Activated CD4-positive, alpha-beta T cell treated with anti-CD3 and anti-CD28 coated beads for 48 hours (primary cell): Measurements from ENCODE around the gene SIAH2.
"Not testable (repeated sequence)": the region's sequence is repeated elsewhere in the genome, so short reads cannot be mapped to it uniquely, and the experiment has no call there.

Experiments
- DNase-seq: peaks from one replicate; pipeline ENCODE4 v3.0.0-alpha.2; 2020

SIAH2 gene, protein sequence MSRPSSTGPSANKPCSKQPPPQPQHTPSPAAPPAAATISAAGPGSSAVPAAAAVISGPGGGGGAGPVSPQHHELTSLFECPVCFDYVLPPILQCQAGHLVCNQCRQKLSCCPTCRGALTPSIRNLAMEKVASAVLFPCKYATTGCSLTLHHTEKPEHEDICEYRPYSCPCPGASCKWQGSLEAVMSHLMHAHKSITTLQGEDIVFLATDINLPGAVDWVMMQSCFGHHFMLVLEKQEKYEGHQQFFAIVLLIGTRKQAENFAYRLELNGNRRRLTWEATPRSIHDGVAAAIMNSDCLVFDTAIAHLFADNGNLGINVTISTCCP

DNA sequence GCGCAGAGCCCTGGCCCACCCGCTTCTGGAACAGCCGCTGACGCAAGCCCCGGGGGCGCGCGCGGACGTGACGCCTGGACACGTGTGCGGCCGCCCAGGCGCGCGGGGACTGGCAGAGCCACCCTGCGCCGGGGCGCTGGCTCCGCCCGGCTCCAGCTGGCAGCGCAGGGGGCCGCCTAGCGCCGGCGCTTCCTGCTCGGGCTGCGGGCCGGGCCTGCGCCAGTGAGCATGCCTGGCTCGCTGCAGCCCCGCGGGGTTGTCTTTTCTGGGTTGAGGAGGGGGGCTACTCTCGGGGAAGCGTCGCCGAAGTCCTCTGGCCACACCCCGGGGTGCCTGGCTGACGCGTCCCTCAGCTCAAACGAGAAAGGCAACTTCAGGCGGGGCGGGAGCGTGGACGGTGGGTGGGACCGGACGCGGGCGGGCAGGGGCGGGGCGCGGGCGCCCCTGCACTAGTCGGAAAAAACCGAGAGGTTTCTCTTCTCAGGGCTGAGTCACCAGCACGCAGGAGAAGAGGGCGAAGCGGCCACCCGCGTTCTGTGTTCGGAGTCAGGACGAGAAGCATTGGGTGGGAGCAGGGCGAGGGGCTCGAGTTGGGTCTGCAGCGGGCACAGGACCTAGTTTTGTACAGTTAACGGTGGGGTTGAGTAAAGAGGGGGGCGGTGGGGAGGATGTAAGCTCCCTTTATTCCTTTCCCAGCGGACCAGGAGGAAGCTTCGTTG is at the start of gene SIAH2:
TSS of gene SIAH2 (minus strand) at position 48 of the 719 bp plus-strand sequence. CDS start 320 bp downstream, outside the sequence.
- peak; percentile 95 for DNase-seq

DNA sequence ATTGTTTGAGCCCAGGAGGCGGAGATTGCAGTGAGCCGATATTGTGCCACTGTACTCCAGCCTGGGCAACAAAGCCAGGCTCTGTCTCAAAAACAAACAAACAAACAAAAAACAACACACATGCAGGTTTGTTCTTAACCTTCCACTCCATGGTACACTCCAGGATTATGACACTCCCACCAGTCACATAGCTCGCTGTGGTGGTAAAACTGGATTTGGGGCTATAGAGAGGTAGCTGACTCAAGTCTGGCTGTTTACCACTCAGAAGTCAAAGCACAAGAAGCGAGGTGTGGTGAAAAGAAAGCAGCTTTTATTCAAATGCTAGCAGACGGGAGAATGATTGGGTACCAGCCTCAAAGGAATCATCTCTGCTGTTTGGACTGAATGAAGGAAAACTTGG is 49.0 kb upstream of the SIAH2 start:
- DNase-seq, result no peak

DNA sequence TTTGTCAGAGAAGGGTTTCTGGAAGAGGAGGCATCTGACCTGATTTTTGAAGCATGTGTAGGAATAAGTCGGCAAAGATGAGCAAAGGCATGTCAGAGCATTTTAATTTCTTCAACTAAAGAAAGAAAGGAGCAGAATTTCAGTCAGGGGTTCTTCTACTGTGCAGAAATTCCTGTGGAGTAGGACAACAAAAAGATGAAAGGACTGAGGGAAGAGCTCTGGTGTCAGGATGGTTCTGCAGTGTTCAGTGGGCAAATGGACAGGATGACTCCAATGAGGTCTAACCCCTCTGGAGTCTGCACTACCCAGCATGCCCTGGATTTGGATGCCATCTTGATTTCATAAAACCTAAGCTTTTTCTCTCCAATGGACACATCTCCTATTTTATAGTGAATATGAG is 47.7 kb upstream of the SIAH2 start:
- no peak for DNase-seq

DNA sequence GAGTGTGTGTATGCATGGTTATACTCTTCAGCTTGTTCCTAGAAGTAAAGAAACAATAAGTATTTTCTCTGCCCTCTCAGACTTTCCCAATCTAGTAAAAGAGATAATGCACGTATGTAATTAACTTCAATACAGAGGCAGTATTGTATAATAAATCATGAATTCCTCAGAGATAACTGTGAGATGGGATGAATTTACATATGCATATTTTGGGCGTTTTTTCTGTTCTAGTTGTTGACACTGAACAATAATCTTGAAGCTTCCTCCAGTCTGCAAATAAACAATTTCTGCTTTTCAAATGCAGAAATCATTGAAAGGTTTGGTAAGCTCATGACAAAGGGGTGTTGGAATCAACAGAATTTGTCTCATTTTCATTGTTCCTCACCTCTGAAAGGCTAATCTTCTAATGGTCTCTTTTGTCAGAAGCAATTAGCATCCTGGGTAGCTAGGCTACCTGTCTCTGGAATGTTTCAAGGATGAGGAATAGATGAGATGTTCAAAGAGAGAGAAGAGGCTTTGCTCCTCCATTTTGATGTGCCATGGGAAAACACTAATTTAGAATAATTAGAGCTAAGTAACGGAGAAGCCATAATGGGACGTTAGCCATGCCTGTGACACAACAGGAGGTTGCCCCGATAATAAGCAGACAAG is 43.3 kb upstream of the SIAH2 start:
- DNase-seq, result no peak

DNA sequence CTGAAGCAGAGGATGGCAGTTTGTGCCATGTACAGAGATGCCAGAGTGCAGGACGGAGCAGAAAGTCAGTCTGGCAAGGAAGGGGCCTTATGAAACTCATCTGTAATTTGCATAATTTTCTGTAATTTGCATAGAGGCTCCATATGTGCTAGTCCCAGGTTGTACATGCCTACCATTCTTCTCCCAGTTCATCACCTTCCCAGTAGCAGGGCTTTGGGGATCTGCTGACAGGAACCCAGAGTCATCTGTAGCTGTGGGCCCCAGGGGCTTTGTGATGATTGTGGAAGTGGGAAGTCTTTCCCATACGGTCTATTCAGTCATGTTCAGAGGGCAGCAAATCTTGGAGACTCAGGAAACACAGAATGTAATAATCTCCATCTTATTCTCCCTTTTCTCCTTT is 42.4 kb upstream of the SIAH2 start:
- DNase-seq, result no peak

DNA sequence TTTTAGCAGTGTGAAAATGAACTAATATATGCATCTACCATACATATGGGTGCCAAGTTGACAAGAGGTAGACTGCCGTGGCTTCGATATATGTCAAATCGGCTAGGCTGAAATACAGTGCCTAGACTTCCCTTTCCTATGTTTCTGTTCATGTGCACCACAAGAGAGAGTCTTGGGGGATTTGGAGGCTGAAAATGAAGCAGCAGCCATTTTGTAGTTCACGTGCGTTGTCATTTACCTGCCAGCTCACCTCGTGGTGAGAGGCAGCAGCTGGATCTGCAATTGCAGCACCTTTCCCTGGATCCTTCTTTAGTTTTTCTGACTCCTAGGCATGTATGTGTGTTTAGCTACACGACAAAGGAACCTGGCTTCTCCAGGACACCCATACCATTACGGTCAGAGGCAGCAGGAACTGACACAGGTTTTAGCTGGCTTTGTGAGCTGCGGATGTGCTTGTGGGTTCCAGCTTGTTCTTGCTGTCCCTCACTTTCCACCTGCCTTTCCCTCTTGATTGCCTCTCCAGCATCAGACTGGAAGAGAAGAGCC is 40.5 kb upstream of the SIAH2 start:
- DNase-seq, result no peak

DNA sequence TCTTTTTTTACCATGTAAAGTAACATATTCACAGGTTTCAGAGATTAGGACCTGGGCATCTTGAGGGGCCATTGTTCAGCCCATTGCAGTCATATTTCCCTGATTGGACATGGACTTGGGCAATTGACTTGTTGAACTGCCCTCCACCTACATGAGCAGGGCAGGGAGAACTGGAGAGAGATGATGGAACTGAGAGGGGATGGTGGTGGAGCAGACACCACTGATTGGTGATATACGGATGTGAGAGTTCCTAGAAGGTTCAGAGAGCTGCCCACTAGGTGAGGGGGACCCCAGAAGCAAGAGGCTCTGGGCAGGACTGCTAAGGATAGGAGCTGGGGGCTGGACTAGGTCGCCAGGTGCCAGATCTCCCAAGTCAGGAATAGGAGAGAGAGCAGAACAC is 37.8 kb upstream of the SIAH2 start:
- DNase-seq, result no peak

DNA sequence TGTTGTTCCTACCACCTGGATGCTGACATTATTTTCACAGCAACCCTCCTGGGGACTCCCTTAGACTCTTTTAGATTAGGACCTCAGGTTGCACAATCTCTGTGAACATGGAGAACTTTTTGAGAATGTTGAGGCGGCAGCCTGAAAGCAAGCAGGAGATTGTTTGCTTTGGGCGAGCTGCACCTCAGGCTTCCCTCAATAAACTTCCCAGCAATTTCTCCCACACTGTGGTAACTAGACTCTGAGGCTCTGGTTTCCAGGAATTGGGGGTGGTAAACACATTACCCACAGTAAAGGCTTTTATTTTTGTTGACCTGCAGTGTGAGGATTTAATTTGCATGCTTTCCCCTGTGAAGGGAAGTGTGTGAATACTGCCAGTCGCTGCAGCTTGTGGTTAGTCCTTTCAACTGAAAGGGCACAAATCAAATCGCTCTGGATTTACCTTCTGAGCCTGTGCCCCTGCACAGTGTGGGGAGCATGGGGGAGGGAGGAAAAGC is 35.2 kb upstream of the SIAH2 start:
- DNase-seq, result no peak

DNA sequence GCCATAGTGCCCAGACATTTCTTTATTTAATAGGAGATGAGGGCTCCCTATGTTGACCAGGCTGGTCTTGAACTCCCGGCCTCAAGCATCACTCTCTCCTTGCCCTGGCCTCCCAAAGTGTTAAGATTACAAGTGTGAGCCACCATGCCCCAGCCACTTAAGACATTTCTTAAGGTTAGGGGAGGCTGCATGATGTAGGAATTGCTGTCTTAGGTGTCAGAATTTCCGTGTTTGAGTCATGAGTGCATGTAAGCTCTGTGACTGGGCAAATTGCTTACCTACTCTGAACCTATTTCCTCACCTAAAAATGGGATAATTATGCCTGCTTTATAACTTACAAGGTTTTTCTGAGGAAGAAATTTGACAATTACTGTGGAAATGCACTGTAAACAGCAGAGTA is 34.2 kb upstream of the SIAH2 start:
- DNase-seq, result no peak

DNA sequence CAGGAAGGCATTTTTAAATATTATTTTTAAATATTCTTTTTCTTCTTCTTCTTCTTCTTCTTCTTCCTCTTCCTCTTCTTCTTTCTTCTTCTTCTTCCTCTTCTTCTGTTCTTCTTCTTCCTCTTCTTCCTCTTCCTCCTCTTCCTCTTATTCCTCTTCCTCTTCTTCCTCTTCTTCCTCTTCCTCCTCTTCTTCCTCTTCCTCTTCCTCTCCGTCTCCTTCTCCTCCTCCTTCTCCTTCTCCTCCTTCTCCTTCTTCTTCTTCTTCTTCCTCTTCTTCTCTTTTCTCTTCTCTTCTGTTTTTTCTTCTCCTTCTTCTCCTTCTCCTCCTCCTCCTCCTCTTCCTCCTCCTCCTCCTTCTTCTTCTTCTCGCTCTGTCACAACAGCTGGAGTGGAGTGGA is 33.6 kb upstream of the SIAH2 start:
- not testable (repeated sequence) for DNase-seq

DNA sequence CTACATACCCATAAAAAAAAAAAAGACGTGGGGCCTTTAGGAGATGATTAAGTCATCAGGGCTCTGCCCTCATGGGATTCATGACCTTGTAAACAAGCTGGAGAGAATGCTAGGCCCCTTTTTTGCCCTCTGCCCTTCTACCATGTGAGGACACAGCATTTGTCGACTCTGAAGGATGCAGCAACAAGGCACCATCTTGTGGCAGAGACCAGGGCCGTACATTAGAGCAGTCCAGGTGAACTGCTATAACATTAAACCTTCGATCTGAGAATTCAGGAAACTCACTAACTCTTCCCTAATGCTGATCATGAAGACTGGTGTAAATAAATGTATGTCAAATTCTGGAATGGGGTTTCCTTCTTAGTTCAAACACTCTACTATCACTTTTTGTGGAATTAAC is 30.7 kb upstream of the SIAH2 start:
- DNase-seq, result no peak

DNA sequence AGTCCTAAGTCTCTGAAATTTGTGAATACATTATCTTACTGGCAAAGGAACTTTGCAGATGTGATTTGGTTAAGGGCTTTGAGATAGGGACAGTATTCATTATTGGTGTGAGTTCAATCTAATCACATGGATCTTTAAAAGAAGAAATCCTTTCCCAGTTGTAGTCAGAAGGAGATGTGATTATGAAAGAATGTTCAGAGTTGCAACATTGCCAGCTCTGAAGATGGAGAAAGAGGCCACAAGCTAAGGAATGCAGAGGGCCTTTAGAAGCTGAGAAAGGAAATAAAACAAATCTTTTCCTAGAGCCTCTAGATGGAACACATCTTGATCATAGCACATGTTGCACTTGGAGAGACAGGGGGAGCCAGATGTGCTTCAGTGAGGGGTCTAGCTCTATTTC is 27.7 kb upstream of the SIAH2 start:
- DNase-seq, result no peak

DNA sequence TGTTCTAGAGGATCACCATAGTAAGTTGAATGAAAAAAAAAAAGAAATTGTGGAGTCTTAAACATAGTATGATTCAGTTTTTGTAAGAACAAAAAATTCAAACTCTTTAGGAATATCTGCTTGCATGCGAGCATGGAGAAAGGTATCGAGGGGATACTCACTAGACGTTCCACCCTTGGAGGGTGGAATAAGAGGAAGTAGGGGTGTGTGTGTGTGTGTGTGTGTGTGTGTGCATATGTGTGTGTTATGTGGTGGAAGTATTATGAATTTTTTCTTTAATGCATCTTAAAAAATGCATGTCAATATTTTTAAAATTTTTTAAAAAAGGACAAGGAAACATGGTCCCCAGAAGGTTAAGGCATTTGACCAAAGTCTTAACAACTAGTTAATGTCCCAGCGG is 26.5 kb upstream of the SIAH2 start:
- DNase-seq, result no peak

DNA sequence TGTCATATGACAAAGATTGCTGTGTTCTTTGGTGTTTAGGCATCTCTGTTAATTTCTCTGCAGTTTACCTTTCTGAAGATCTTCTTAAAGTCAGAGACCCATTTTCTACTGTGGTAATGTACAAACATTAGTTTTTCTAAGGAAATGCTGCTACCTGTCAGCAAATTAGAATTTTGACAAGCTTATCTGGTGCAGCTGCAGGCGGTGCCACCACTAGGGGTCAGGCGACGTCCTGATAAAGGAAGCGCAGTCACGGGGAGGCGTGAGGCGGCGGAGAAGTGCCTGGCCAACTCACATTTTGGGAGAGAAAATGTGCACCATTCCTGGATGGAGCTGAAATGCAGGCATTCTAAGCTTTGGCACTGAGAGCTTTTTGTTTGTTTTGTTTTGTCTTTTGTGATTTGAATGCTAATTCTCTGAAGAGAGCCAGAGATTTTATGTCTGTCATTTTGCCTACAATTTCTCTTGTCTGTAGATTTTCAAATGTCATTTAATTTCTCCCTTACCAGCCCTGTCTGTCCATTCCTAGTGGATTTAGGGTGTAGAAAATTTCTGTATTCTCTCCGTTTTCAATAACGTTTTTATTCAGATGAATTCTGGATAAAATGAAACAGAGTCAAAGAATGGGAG is 24.9 kb upstream of the SIAH2 start:
- DNase-seq, result peak; percentile 91

DNA sequence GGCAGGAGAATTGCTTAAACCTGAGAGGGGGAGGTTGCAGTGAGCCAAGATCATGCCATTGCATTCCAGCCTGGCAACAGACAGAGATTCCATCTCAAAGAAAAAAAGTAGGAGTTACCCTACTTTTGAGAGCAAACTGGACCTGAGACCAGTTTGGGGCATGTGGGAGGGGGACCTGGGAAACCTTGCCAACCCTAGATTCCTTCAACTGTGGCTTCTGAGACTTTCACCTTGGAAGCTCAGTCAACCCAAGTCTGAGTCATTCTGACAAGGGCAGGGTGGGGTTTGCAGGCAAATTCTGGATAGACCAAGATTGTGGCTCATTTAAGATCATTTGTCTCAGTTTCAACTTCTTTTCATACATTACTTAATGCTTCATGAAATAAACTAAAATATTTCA is 23.8 kb upstream of the SIAH2 start:
- DNase-seq, result peak; percentile 58

DNA sequence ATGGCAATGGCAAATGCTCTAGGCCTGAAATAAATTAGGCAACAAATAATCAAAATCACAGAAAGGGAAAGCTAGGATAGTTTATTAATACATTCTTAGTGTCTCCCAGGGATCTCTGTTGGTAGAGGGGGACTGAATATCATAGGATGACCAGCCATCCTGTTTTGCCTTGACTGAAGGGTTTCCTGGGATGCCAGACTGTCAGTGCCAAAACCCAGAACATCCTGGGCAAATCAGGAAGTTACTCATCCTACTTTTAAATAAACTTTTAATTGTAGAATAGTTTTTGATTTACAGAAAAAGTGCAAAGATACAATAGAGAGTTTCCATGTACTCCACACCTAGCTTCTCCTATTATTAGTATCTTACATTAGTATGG is 21.8 kb upstream of the SIAH2 start:
- no peak for DNase-seq

DNA sequence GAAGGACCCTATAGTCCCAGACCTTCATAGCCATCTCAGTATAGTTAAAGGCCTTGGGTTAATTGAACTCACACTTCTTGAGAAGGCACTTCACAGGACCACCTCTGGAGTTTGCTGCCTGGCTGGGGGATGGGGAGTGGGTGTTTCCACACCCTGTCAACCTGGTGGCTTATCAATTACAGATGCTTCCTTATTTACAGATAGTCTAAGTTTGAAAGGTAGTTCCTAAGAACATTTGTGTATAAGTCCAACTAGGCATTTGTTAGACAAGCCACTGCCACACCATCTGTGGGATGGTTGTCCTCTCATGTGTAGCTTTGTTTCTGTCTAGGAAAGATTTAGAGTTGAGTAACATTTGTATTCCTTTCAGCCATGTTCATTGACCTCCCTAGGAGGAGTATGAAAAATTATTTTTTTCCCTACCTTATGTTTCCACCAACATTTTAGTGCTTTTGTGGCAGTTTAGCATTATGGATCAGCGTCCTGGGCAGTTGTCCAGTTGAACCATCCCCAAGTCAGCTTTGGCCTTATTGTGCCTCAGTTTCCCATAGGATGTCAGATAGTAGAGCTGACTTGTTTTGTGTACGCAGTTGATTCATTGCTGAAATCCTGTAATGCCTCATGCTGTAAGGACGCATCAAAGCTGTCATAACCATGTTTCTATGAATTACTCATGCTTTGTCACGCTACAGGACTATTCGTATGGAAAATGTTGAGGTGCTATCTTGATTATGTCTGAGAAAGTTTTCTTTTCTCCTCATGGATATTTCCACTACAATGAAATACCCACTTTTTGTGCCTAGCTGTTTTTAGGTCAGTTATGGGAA is 21.2 kb upstream of the SIAH2 start:
- DNase-seq, result peak; percentile 18

DNA sequence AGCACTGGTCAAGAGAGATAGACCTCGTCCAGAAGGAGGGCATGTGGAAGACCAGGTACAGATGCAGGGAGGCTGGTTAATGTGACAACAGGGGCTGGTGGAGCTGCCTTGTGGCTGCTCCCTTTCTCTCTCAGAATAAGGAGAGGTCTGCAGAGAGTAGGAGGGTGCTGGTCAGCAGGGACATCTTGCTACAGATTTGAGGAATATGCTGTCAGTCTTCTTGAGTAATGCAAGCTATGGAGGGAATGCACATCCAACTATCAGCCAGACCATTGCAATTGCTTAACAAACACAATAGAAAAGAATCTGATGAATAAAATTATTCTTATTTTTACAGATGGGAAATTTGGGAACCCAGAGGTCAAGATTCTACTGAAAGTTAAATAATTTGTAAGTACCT is 20.3 kb upstream of the SIAH2 start:
- DNase-seq, result no peak

DNA sequence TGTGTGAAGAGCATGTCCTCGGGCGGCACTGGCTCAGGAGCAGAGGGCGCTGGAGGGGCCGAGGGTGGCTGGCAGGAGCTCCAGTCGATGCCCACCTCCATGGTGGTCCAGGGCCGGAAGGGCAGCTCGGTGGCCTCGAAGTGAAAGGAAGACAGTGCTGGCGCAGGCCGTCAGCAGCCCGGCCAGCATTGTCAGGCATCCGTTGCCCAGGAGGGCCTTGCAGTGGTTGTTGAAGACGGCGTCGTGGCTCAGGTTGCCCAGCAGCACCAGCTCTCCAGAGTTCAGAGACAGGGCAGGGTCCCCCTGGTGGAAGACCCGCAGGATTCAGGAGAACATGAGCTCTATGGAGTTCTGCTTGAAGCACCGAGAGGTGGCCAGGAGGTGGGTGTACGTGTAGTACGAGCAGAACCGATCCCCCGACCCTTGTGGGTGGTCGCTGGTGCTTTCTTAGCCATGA is 16.5 kb upstream of the SIAH2 start:
- DNase-seq, result no peak

DNA sequence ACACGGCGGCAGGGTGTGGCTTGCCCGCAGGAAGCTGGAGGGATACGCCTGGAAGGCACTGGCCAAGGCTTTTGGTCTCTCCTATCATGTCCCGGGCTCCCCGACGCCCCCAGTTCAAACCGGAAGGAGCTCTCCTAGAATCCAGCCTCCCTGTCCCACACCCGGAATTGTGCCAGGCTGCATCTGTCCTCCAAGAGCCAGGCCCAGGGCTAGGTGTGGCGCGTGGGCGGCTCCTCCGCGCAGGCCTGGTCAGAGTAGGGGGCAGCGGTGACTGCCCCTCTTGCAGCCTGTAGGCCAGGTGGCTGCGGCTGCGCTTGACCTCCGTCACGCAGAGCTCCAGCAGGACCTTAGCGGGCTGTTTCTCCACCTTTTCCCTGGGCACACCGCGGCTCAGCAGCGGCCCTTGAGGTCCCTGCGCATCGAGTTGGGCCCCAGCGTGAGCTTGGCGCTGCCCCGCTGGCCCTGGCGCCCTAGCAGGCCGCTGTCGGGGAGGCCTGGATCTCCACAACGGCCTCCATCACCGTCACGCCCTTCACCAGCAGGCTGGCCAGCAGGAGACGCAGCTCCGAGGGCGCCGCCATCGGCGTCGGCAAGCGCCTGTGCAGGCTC is 15.9 kb upstream of the SIAH2 start:
- no peak for DNase-seq

DNA sequence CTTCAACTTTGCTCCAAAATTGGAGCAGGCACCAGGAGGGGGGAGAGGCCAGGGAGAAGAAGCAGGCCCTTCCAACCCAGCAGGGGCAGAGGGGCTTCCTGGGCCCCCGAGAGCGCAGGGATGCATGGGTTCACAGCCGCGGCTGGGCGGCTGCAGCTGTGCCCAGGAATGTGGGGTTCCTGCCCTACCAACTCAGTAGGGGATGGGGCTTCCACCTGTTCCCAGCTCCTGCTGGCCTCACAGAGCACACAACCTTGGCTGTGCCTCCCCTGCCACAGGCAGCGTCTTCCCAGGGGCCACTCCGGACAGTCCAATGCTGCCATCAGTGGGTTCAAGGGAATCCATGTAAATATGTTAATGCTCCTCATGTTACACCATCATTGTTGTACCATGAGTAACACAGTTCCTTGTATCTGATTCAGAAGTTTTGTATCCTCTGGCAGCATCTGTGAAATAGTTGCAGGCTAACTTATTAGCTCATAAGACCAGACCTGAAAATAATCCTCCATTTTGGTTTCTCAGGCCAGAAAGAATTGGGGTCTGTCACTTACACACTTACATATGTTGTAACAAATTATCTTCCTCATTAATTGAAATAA is 12.1 kb upstream of the SIAH2 start:
- DNase-seq, result no peak
